ENCODE measurements around the gene SHROOM4. TPM values are rescaled to one million over a fixed set of nuclear protein-coding genes. Genes with fewer than 3 reads are reported as not detected.

Gene SHROOM4
- total RNA-seq, 1 donor from 2014 or later = 25.3 TPM

GRCh38 chrX:50721764-50722521, 92.1 kb downstream of the SHROOM4 start:
- no peaks in the 10 kb centered on the region for H3K36me3 ChIP-seq
- intact Hi-C loops (cut with DNase I) = no loop called here
- no peak overlapping the region for H3K4me3 ChIP-seq
- H3K9me3 ChIP-seq = no peaks in the 10 kb centered on the region
- no peak for TF ChIP-seq CTCF (IDR thresholded peaks at IDR 0.05)
- no peak for DNase-seq (ENCODE audit: low spot score in 2 of 2)
- H3K27me3 ChIP-seq = no peaks in the 10 kb centered on the region
- no peaks in the 10 kb centered on the region for H3K4me1 ChIP-seq
- H3K27ac ChIP-seq = no peak overlapping the region

- no peak for TF ChIP-seq CTCF (IDR thresholded peaks at IDR 0.05)
- no peaks in the 10 kb centered on the region for H3K27me3 ChIP-seq
- intact Hi-C loops (cut with DNase I) = no loop called here
- no peak for DNase-seq (ENCODE audit: low spot score in 2 of 2)
- H3K4me3 ChIP-seq = no peak overlapping the region
- no peaks in the 10 kb centered on the region for H3K36me3 ChIP-seq
- H3K9me3 ChIP-seq = no peaks in the 10 kb centered on the region
- H3K4me1 ChIP-seq = no peaks in the 10 kb centered on the region
- H3K27ac ChIP-seq = no peak overlapping the region
Observed at GRCh38 chrX:50719614-50720013, 94.4 kb downstream of the SHROOM4 start.

DNA sequence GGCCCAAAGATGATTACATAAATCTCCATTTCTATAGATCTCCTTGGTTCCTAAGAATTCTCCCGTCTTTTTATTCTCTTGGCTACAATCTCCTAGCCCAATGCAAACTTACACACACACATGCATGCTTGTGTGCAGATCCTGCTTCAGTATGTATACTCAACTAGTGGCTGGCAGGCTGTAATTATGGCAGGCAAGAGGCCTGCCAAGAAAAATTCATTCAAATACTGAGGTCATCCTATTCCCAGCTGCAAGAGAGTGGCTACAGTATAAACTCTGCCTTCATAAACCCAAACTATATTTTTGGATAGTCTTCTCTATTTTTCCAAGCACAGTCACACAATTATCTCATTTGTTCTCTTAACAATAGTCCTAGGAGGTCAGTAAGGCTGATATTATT, 95.2 kb downstream of the SHROOM4 start:
- no peaks in the 10 kb centered on the region for H3K9me3 ChIP-seq
- no peak overlapping the region for H3K27ac ChIP-seq
- H3K4me3 ChIP-seq = no peak overlapping the region
- TF ChIP-seq CTCF (IDR thresholded peaks at IDR 0.05) = no peak
- no peak for DNase-seq (ENCODE audit: low spot score in 2 of 2)
- intact Hi-C loops (cut with DNase I) = no loop called here
- no peaks in the 10 kb centered on the region for H3K27me3 ChIP-seq
- no peaks in the 10 kb centered on the region for H3K4me1 ChIP-seq
- H3K36me3 ChIP-seq = no peaks in the 10 kb centered on the region

DNA sequence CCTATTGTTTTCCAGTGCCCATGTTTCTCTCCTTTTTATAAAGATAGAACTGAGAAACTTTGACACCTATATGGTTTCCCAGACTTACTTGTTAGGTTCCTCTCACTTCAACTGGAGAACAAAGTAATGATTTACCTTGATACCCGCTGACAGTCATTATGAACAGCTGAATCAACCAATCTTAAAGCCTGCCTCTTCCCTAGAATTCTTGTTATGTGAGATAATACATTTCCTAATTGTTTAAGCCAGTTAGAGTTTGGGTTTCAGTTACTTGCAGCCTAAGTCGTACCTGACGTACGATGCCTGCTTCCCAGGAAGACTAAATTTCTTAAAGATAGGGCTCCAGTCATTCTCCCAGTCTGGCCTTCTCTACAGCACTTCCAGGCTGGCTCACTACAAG, 97.3 kb downstream of the SHROOM4 start:
- H3K4me1 ChIP-seq = no peaks in the 10 kb centered on the region
- H3K27me3 ChIP-seq = no peaks in the 10 kb centered on the region
- no peaks in the 10 kb centered on the region for H3K9me3 ChIP-seq
- DNase-seq (ENCODE audit: low spot score in 2 of 2) = no peak
- intact Hi-C loops (cut with DNase I) = no loop called here
- no peak for TF ChIP-seq CTCF (IDR thresholded peaks at IDR 0.05)
- no peak overlapping the region for H3K4me3 ChIP-seq
- H3K27ac ChIP-seq = no peak overlapping the region
- no peaks in the 10 kb centered on the region for H3K36me3 ChIP-seq

- TF ChIP-seq CTCF (IDR thresholded peaks at IDR 0.05) = no peak
- Histone ChIP-seq H3K4me1 (no peaks in the 10 kb centered on the region), H3K4me3 (no peak overlapping the region), H3K9me3 (no peaks in the 10 kb centered on the region), H3K36me3 (no peaks in the 10 kb centered on the region), H3K27me3 (no peaks in the 10 kb centered on the region), H3K27ac (no peak overlapping the region)
- no peak for DNase-seq (ENCODE audit: low spot score in 2 of 2)
- intact Hi-C loops (cut with DNase I) = no loop called here
Observed at GRCh38 chrX:50712777-50713176, 101.2 kb downstream of the SHROOM4 start.

- Histone ChIP-seq H3K36me3 (no peaks in the 10 kb centered on the region), H3K27ac (no peak overlapping the region), H3K4me3 (no peak overlapping the region), H3K27me3 (no peaks in the 10 kb centered on the region), H3K4me1 (no peaks in the 10 kb centered on the region), H3K9me3 (no peaks in the 10 kb centered on the region)
- TF ChIP-seq CTCF (IDR thresholded peaks at IDR 0.05) = no peak
- intact Hi-C loops (cut with DNase I) = no loop called here
- no peak for DNase-seq (ENCODE audit: low spot score in 2 of 2)
Observed at GRCh38 chrX:50711907-50712306, 102.1 kb downstream of the SHROOM4 start.
